Activated T-helper 1 cell treated with anti-CD3 and anti-CD28 coated beads, Interleukin-12 subunit alpha, Interleukin-12 subunit beta, Interleukin-2, Interleukin-4 antibody, amounts not matched to agents 30 ng/mL and 10 ng/mL and 1 ng/mL, durations not matched to agents 14 hours and 24 hours and 36 hours (primary cell): Measurements from ENCODE around the gene CAV2. TPM values are rescaled to one million over a fixed set of nuclear protein-coding genes. Genes with fewer than 3 reads are reported as not detected.

Experiments used
- DNase-seq: peaks from one replicate; pipeline ENCODE4 v3.0.0; 2021; ENCODE audit warnings: low spot score
- H3K27ac Mint-ChIP-seq: one replicate; pipeline ENCODE4 v1.8.0; 2021; ENCODE audit warnings: mild to moderate bottlenecking, mixed read lengths
- H3K27me3 Mint-ChIP-seq: one replicate; pipeline ENCODE4 v1.8.0; 2022; ENCODE audit warnings: mild to moderate bottlenecking, moderate library complexity, mixed read lengths; ENCODE audit not compliant: insufficient read depth
- H3K36me3 Mint-ChIP-seq: one replicate; pipeline ENCODE4 v1.8.0; 2021; ENCODE audit warnings: low read depth, mixed read lengths
- H3K4me1 Mint-ChIP-seq: one replicate; pipeline ENCODE4 v1.8.0; 2021; ENCODE audit warnings: low read depth, mixed read lengths
- H3K4me3 Mint-ChIP-seq: one replicate; pipeline ENCODE4 v1.8.0; 2021; ENCODE audit warnings: mild to moderate bottlenecking, moderate library complexity, mixed read lengths
- H3K9me3 Mint-ChIP-seq: one replicate; pipeline ENCODE4 v1.8.0; 2021; ENCODE audit warnings: mixed read lengths
- intact Hi-C: fragments of 100-400 bp; cut with micrococcal nuclease; formaldehyde crosslinking; loops from one replicate; pipeline ENCODE4 v1.15.1; 2024
- total RNA-seq: library from RNA; stranded (reverse); gene quantifications from 2 replicates; pipeline ENCODE4 v1.2.3, GENCODE V29; 2022

The CAV2 gene
- total RNA-seq, 1 donor from 2014 or later: not detected

GRCh38 chr7:116546916-116547315 is 47.4 kb downstream of the CAV2 start:
- no peaks in the 10 kb centered on the region for H3K36me3 Mint-ChIP-seq
- H3K27me3 Mint-ChIP-seq: peaks cover 13% of the 10 kb centered on the region
- no peaks in the 10 kb centered on the region for H3K4me1 Mint-ChIP-seq
- no peak overlapping the region for H3K27ac Mint-ChIP-seq
- intact Hi-C loops: no loop called here
- H3K9me3 Mint-ChIP-seq: no peaks in the 10 kb centered on the region
- DNase-seq: no peak
- no peak overlapping the region for H3K4me3 Mint-ChIP-seq

- intact Hi-C loops: no loop called here
Observed at GRCh38 chr7:116547347-116547746, 47.8 kb downstream of the CAV2 start.

DNA sequence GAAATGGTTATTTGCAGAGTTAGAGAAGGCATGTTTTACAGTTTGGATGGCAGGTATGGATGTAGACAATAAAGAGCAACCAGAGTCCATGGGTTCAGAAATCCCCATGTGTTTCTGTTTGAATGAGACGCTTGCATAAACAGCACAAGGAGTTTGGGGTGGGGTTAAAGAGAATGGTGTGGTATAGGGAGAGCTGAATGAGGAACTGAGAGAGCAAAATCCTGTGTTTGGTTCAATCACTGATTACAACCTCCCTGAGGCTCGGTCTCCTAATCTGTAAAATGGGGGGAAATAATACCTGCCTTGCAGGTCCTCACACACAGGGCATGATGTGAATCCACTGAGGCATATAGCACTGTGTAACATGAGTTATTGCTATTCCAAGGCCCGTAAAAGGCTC is 49.0 kb downstream of the CAV2 start:
- Mint-ChIP-seq H3K4me1 (no peaks in the 10 kb centered on the region), H3K4me3 (no peak overlapping the region), H3K27ac (no peak overlapping the region), H3K27me3 (peaks cover 11% of the 10 kb centered on the region), H3K9me3 (no peaks in the 10 kb centered on the region), H3K36me3 (no peaks in the 10 kb centered on the region)
- intact Hi-C loops: no loop called here
- no peak for DNase-seq

More at GRCh38 chr7:116547347-116547746, 47.8 kb downstream of the CAV2 start:
- Mint-ChIP-seq H3K36me3 (no peaks in the 10 kb centered on the region), H3K4me1 (no peaks in the 10 kb centered on the region), H3K27ac (no peak overlapping the region), H3K9me3 (no peaks in the 10 kb centered on the region), H3K4me3 (no peak overlapping the region), H3K27me3 (peaks cover 13% of the 10 kb centered on the region)
- no peak for DNase-seq

DNA sequence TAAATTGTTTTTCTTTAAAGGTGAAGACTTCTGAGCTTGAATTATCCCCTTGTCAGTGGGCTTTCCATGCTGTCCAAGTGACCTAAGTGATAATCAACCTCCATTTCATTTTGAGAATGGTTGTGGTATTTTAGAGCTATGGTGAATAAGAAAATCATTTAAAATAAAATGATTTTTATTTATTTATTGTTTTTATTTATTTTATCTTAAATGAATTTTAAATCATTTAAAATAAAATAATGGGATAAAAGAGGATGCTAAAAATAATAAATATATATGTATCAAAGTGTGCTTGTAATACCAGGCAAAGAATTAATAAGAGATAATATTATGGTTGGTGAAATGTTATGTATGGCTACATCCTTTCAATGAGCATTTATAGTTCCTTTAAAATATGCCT is 49.8 kb downstream of the CAV2 start:
- intact Hi-C loops: no loop called here
- Mint-ChIP-seq H3K27ac (no peak overlapping the region), H3K36me3 (no peaks in the 10 kb centered on the region)

DNA sequence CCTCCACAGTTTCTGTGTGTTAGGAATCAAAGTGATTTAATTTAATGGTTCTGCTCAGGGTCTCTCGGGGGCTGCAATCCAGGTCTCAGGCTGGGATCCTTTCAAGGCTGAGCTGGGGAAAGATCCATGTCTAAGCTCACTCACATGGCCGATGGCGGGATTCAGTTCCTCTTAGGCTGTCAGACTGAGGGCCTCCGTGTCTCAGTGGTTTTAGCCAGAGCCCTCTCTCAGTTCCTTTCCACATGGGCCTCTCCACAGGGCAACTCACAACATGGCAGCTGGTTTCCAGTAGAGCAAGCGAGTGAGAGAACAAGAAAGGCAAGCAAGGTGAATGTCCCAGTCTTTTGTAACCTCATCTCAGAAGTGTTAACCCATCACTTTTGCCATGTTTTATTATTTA is 52.2 kb downstream of the CAV2 start:
- no peak for DNase-seq
- H3K36me3 Mint-ChIP-seq: no peaks in the 10 kb centered on the region
- intact Hi-C loops: no loop called here
- H3K27ac Mint-ChIP-seq: no peak overlapping the region
- H3K4me3 Mint-ChIP-seq: no peak overlapping the region
- H3K27me3 Mint-ChIP-seq: peaks cover 11% of the 10 kb centered on the region
- no peaks in the 10 kb centered on the region for H3K9me3 Mint-ChIP-seq
- no peaks in the 10 kb centered on the region for H3K4me1 Mint-ChIP-seq

More for the DNA sequence above, 49.8 kb downstream of the CAV2 start:
- H3K9me3 Mint-ChIP-seq: no peaks in the 10 kb centered on the region
- H3K27me3 Mint-ChIP-seq: peaks cover 9% of the 10 kb centered on the region
- no peaks in the 10 kb centered on the region for H3K4me1 Mint-ChIP-seq
- no peak for DNase-seq
- H3K4me3 Mint-ChIP-seq: no peak overlapping the region

DNA sequence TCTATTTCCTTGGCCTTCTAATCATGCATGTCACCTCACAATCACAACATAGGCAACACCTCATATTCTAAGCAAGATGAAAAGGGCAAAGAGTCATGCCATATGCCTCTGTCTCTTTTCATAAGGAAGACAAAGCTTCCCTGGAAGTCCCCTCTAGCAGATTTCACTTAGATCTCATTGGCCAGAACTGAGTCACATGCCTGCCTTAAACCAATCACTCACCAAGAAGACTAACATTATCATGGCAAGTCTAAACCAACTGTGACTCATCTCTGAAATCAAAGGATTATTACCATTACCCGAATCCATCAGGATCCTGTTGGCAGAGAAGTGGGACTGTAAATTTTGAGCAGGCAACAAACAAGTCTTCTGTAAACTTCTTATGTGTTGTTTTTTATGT is 53.1 kb downstream of the CAV2 start:
- Mint-ChIP-seq H3K27ac (no peak overlapping the region), H3K4me1 (no peaks in the 10 kb centered on the region)
- DNase-seq: no peak

DNA sequence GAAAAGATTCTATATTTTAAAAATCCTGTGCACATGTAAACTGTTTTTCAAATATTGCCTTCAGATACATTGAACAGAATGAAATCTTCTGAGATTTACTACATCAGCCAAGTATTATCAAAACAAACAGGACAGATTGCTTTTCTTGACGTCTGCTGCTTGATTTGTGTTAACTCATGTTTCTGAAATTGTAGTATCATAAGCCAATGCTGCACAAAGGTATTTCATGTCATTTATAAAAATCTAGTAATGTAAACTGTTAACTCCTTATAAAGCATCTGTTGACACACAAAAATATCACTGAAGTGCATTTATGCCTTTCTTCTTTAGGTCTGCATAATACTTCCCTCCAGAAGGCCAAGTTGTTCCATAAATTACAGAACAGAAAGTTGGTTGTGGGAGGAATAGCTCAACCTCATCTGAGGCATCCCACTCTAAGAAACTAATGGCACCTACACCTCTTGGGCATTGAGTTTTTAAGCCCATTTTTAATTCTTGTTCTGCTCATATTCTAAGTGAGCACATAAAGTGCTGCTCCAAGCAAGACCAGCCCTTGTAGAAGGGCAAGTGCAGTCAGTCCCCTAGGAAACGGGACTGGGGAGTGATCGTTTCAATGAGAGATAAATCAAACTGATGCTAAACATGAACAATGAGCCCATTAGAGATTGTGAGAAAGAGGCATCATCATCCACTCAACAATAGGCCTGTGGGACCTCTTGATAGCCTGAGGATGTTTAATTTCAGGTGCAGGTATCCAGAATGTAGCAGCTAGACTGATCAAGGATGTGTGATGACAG is 53.8 kb downstream of the CAV2 start:
- intact Hi-C loops: no loop called here
- H3K4me1 Mint-ChIP-seq: no peaks in the 10 kb centered on the region
- peaks cover 13% of the 10 kb centered on the region for H3K27me3 Mint-ChIP-seq
- no peaks in the 10 kb centered on the region for H3K9me3 Mint-ChIP-seq
- DNase-seq: no peak
- no peak overlapping the region for H3K27ac Mint-ChIP-seq
- no peaks in the 10 kb centered on the region for H3K36me3 Mint-ChIP-seq
- H3K4me3 Mint-ChIP-seq: no peak overlapping the region

More for the DNA sequence above, 53.1 kb downstream of the CAV2 start:
- no peaks in the 10 kb centered on the region for H3K36me3 Mint-ChIP-seq
- intact Hi-C loops: no loop called here
- H3K27me3 Mint-ChIP-seq: peaks cover 14% of the 10 kb centered on the region
- no peak overlapping the region for H3K4me3 Mint-ChIP-seq
- H3K9me3 Mint-ChIP-seq: no peaks in the 10 kb centered on the region

GRCh38 chr7:116554436-116554835 is 54.9 kb downstream of the CAV2 start:
- Mint-ChIP-seq H3K9me3 (no peaks in the 10 kb centered on the region), H3K4me1 (no peaks in the 10 kb centered on the region), H3K36me3 (no peaks in the 10 kb centered on the region), H3K4me3 (no peak overlapping the region), H3K27ac (no peak overlapping the region), H3K27me3 (peaks cover 13% of the 10 kb centered on the region)
- no peak for DNase-seq
- intact Hi-C loops: no loop called here

GRCh38 chr7:116554911-116555310 is 55.4 kb downstream of the CAV2 start:
- Mint-ChIP-seq H3K27ac (no peak overlapping the region), H3K4me3 (no peak overlapping the region), H3K36me3 (no peaks in the 10 kb centered on the region), H3K4me1 (no peaks in the 10 kb centered on the region), H3K27me3 (peaks cover 13% of the 10 kb centered on the region), H3K9me3 (no peaks in the 10 kb centered on the region)
- intact Hi-C loops: no loop called here
- no peak for DNase-seq

GRCh38 chr7:116557066-116557585 is 57.6 kb downstream of the CAV2 start:
- H3K4me3 Mint-ChIP-seq: no peak overlapping the region
- H3K9me3 Mint-ChIP-seq: no peaks in the 10 kb centered on the region
- peaks cover 13% of the 10 kb centered on the region for H3K27me3 Mint-ChIP-seq
- DNase-seq: no peak
- no peaks in the 10 kb centered on the region for H3K36me3 Mint-ChIP-seq
- no peak overlapping the region for H3K27ac Mint-ChIP-seq
- intact Hi-C loops: no loop called here
- no peaks in the 10 kb centered on the region for H3K4me1 Mint-ChIP-seq

- no peak overlapping the region for H3K27ac Mint-ChIP-seq
- H3K4me3 Mint-ChIP-seq: no peak overlapping the region
- no peak for DNase-seq
- H3K27me3 Mint-ChIP-seq: peaks cover 15% of the 10 kb centered on the region
- no peaks in the 10 kb centered on the region for H3K9me3 Mint-ChIP-seq
- no peaks in the 10 kb centered on the region for H3K4me1 Mint-ChIP-seq
- intact Hi-C loops: no loop called here
- no peaks in the 10 kb centered on the region for H3K36me3 Mint-ChIP-seq
Observed at GRCh38 chr7:116557901-116558300, 58.4 kb downstream of the CAV2 start.
